ENCODE results near the gene KCNK1.
A peak's percentile ranks its signal among the peaks of the same experiment; 100 is the strongest.

KCNK1 gene

GRCh38 chr1:233613252-233614172, at the start of gene KCNK1:
KCNK1 (plus strand) TSS chr1:233614106; CDS start chr1:233614172, 66 bp downstream.
- peak; percentile 72 for DNase-seq

- no peak for DNase-seq
These were observed 48.6 kb upstream of the KCNK1 start for GRCh38 chr1:233565313-233565712.

- DNase-seq = no peak
These were observed 47.0 kb upstream of the KCNK1 start for GRCh38 chr1:233566886-233567285.

- no peak for DNase-seq
These were observed 44.3 kb upstream of the KCNK1 start for GRCh38 chr1:233569636-233570035.

GRCh38 chr1:233570216-233570615, 43.7 kb upstream of the KCNK1 start:
- no peak for DNase-seq

GRCh38 chr1:233570706-233571105, 43.2 kb upstream of the KCNK1 start:
- DNase-seq = no peak

- DNase-seq = no peak
These were observed 41.0 kb upstream of the KCNK1 start for GRCh38 chr1:233572896-233573295.

GRCh38 chr1:233575450-233575849, 38.5 kb upstream of the KCNK1 start:
- DNase-seq = no peak

GRCh38 chr1:233582439-233582838, 31.5 kb upstream of the KCNK1 start:
- no peak for DNase-seq

- no peak for DNase-seq
These were observed 29.5 kb upstream of the KCNK1 start for GRCh38 chr1:233584376-233584775.

GRCh38 chr1:233584931-233585330, 29.0 kb upstream of the KCNK1 start:
- DNase-seq = no peak

- no peak for DNase-seq
These were observed 27.6 kb upstream of the KCNK1 start for GRCh38 chr1:233586301-233586700.

GRCh38 chr1:233587196-233587595, 26.7 kb upstream of the KCNK1 start:
- DNase-seq = no peak

GRCh38 chr1:233587958-233588799, 25.7 kb upstream of the KCNK1 start:
- DNase-seq = no peak

- no peak for DNase-seq
These were observed 16.4 kb upstream of the KCNK1 start for GRCh38 chr1:233597489-233597901.

GRCh38 chr1:233598891-233599541, 14.9 kb upstream of the KCNK1 start:
- DNase-seq = no peak

- DNase-seq = no peak
These were observed 14.3 kb upstream of the KCNK1 start for GRCh38 chr1:233599542-233600073.

GRCh38 chr1:233600488-233600887, 13.4 kb upstream of the KCNK1 start:
- no peak for DNase-seq

- DNase-seq = no peak
These were observed 10.4 kb upstream of the KCNK1 start for GRCh38 chr1:233603478-233603877.

GRCh38 chr1:233605205-233605604, 8.7 kb upstream of the KCNK1 start:
- DNase-seq = no peak

GRCh38 chr1:233606813-233607212, 7.1 kb upstream of the KCNK1 start:
- DNase-seq = no peak

GRCh38 chr1:233607252-233608119, 6.4 kb upstream of the KCNK1 start:
- DNase-seq = no peak
